Measurements from ENCODE around the gene KIF3A.
A peak's percentile ranks its signal among the peaks of the same experiment; 100 is the strongest.

The KIF3A gene

DNA sequence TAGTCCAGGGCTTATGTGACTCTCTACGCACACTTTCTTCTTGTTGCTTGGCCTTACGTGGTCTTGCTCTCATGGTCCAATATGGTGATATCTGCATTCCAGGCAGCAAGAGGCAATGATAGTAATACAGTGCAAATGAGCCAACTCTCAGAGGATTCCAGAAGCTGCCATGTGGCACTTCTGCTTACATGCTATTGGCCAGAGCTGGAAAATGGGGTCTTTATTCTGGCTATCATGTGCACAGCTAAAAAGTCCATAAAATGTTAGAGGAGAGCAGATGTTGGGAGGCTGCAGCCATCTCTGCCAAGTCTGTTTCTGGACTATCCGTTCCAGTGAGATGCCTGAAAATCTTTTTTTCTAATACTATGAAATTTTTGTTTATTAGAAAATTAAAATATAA is 42.6 kb upstream of the KIF3A start:
- no peak overlapping the region for H3K27ac ChIP-seq
- TF ChIP-seq, protein P1, sequence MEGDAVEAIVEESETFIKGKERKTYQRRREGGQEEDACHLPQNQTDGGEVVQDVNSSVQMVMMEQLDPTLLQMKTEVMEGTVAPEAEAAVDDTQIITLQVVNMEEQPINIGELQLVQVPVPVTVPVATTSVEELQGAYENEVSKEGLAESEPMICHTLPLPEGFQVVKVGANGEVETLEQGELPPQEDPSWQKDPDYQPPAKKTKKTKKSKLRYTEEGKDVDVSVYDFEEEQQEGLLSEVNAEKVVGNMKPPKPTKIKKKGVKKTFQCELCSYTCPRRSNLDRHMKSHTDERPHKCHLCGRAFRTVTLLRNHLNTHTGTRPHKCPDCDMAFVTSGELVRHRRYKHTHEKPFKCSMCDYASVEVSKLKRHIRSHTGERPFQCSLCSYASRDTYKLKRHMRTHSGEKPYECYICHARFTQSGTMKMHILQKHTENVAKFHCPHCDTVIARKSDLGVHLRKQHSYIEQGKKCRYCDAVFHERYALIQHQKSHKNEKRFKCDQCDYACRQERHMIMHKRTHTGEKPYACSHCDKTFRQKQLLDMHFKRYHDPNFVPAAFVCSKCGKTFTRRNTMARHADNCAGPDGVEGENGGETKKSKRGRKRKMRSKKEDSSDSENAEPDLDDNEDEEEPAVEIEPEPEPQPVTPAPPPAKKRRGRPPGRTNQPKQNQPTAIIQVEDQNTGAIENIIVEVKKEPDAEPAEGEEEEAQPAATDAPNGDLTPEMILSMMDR (conservative IDR thresholded peaks at IDR 0.05): no peak

DNA sequence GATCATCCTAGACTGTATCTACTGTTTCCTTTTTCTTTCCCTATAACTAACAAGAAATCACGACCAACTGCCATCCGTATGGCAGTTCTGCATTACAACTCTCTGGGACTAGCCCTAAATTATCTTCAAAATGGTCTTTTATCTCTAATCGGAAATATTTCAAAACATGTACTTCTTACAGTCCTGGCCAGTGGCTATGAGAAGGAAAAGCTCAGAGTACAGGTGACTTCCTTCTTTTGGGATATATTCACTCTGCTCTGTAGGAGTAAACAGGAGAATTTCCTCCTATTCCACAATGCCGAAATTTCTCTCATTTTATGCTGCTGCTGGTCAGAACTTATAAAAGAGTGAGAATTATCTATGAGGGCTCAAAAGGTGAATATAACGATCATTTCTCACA is 41.5 kb upstream of the KIF3A start:
- no peak overlapping the region for H3K27ac ChIP-seq
- TF ChIP-seq, protein P1 (conservative IDR thresholded peaks at IDR 0.05): no peak

DNA sequence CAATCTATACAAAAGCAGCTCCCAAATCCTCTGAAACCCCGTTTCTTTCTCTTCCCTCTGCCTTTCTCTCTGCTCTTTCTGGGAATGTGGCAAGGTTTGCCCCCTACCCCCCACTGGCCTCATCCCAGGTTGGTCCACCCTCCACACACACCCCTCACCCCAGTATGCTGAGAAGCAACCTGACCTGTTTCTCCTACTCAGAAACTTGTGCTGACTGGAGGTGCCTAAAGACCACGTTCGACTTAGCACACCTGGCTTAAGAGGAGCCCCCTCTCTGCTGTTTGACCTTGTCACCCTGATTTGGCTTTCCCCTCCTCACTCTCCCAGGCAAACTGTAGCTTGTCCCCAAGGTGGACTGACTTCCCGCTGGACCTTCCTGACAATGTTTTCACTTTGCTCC is 40.8 kb upstream of the KIF3A start:
- H3K27ac ChIP-seq: no peak overlapping the region; the same call in 1 of the 2 replicates

DNA sequence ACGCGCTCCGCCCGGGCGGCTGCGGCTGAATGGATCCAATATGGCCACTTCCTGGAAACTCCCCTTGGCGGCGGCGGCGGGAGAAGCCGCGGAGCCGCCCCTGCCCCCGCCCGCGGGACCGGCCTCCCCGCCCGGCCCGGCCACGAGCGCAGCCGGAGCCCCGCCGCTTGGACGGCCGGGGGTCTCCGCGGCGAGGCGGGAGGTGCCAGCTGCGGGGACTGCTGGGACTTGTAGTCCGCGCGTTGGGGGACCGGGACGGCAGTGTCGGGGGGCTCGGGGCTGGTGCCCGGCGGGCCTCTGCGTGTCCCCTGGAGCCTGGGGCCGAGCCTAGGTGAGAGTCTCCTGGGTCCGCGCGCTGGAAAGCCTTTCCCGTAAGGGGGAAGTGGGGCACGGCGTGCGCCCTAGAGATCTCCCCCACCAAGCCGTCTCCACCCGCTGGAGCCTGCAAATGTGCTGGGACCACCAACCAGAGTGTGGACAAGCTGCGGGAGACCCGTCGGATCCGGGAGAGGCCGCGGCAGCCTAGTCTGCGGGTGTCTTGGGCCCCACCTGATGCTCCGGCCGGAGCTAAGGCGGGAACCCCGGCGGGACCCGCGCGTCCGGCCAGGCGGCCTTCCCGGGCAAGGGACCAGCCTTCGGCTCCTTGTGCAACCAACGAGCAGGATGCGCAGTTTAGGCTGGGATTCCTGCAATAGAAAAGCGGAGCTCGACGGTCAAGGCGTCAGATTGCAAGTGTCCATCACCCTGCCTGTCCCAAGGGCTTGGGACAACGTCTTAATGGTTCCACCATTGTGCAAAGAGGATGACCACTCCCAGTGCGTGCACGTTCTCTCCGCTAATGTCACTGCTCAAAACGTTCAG is 40.1 kb upstream of the KIF3A start, which contains the start of gene SEPTIN8:
Gene SEPTIN8, minus strand, starts transcription at position 31 of the 861 bp plus-strand sequence. CDS start 102 bp downstream, outside the sequence.
- peak within 1 kb of the TSS; percentile 75 for H3K27ac ChIP-seq
- TF ChIP-seq, protein P1 (conservative IDR thresholded peaks at IDR 0.05): no peak

More for the DNA sequence above, 40.8 kb upstream of the KIF3A start:
- TF ChIP-seq, protein P1 (conservative IDR thresholded peaks at IDR 0.05): no peak

DNA sequence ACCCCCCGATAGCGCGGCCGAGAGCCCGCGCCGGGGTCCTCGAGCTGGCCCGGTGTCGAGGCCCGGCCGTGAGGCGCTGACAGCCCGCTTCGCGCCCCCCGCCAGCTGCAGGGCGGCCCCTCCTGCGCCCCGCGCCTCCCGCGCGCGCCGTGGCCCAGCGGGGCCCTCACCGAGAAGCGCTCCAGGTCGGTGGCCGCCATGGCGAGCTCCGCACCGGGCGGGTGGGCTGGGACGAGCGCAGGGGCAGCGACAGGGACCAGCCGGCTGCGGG is 39.5 kb upstream of the KIF3A start:
- TF ChIP-seq, protein P1 (conservative IDR thresholded peaks at IDR 0.05): no peak
- H3K27ac ChIP-seq: peak overlapping the region; percentile 75

DNA sequence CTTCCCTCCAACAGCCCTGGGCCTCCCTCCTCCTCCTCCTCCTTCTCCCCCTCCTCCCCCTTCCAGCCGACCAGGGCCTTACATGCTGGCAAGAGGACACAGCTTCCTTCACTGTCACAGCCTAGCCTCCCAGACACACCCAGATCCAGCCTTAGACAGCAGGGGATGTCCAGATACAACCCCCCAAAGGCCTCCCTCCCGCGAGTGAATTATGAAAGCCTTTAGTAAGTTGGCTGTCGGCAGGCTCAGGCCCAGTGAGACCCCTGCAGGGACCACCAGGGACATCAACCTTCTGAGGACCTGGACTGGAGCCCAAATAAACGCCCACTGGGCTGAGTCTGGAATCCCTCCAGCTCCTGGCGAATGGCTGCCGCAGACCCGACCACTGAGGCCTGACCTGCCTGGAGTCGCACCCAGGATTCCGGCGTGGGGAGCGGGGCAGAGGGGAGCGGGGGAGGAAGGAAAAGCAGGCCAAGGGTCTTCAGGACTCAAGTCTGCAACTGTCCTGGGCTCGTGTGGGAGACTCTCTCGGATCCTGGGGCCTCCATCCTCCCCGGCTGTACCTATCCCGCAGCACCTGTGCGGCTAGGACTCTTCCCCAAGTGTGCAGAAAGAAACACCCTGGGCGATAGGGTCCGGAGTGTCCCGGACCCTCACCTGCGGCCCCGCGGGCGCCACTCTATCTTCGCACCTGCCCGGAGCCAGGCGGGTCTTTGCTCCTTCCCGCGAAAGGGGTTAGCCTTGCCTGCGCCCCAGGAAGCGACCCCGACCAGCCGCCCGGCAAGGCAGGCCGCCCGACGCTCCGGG is 39.0 kb upstream of the KIF3A start:
- H3K27ac ChIP-seq: peak overlapping the region; percentile 75
- TF ChIP-seq, protein P1 (conservative IDR thresholded peaks at IDR 0.05): no peak

DNA sequence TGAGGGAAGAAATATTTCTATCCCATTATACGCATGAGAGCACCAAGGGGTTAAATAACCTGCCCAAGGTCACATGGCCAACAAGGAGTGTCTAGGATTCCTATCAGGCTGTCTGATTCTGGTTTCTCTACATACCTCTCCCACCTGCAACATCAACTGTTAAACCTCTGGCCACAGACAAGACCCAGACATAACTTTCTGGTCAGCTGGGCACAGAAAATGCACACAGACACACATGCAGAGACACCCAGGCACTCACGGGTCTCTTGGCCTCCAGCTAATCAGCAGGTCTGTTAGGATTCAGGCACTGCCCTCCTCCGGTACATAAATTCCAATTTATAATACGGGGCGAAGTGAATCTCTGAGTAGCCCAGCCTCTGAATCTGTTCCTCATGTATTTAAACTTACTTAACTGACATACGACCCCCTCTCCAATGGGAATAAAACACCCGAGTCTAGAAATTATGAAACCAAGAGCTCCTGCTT is 38.2 kb upstream of the KIF3A start:
- peak overlapping the region; percentile 75 for H3K27ac ChIP-seq
- TF ChIP-seq, protein P1 (conservative IDR thresholded peaks at IDR 0.05): no peak

Measured in VCaP (cell line).